Activated T-cell treated with anti-CD3 and anti-CD28 coated beads for 1 hour (primary cell): ENCODE results near the gene RBMS2.
"Not testable (repeated sequence)": the region's sequence is repeated elsewhere in the genome, so short reads cannot be mapped to it uniquely, and the experiment has no call there.

ENCODE experiments used
- DNase-seq: peaks from one replicate; pipeline ENCODE4 v3.0.0-alpha.2; 2020; ENCODE audit warnings: low read depth

Gene RBMS2

GRCh38 chr12:56521590-56522371 lies at the start of gene RBMS2:
TSS of gene RBMS2 (plus strand) at chr12:56521820. CDS start at chr12:56522024, 204 bp downstream.
- DNase-seq: peak; percentile 10

DNA sequence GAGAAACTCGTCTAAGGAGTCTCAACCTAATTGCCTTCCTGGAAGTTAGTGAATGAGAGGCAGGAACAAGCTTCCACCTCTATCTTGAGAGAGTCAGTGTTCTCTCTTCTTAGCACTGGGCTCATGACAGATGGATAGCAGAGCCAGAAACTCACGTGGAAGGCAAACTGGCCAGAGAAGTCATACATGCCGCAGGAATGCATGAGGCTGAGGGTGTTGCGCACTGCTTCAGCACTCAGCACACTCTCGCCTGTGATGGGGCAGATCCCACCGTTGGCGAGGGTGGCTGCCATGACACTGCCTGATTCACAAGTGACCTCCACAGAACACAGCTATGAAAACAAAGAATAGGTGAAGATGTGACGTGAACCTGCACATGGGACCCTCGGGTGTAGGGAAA lies 47.2 kb upstream of the RBMS2 start:
- DNase-seq: no peak

- DNase-seq: no peak
These were observed 45.5 kb upstream of the RBMS2 start for GRCh38 chr12:56476143-56476542.

DNA sequence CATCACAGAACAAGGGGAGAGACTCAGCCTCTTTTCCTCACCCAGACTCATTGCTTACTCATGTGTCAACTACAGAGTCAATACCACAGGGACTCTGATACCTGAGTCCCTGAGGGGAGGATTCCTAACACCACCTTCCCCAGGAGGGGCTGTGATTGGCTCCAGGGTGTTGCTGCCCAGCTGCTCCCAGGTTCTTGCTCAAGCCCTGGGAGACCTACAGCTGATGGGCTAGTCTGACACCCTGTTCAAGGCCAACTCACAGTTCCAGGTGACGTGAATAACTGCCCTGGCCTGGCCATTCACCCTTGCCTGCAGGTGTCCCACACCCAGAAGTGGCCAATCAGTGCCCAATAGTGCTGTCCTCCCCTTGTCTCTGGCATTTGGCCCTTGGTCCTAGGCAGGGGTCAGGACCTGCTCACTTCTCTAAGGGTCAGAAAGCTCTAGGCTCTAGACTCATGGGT lies 44.6 kb upstream of the RBMS2 start:
- no peak for DNase-seq

GRCh38 chr12:56477521-56478225 lies 43.9 kb upstream of the RBMS2 start:
- DNase-seq: no peak

DNA sequence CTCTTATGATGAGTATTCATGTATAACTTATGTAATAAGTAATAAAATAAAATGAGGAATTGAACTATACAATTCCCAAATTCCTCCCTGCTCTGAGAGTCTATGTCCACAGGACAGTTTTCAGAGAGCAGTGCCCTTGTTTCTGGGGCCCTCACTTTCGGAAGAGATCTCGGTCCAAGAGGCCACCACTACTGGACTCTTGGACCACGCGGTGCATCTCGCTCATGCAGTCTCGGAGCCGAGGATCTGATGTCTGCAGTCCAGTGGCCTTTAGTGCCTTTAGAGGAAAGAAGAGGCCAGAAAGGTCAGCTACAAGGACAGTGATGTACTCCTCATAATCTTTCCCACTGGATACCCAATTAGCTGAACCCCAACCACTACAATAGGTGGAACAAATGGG lies 42.0 kb upstream of the RBMS2 start:
- DNase-seq: no peak

- DNase-seq: no peak
These were observed 37.1 kb upstream of the RBMS2 start for GRCh38 chr12:56484566-56484965.

- no peak for DNase-seq
These were observed 34.9 kb upstream of the RBMS2 start for GRCh38 chr12:56486694-56487093.

DNA sequence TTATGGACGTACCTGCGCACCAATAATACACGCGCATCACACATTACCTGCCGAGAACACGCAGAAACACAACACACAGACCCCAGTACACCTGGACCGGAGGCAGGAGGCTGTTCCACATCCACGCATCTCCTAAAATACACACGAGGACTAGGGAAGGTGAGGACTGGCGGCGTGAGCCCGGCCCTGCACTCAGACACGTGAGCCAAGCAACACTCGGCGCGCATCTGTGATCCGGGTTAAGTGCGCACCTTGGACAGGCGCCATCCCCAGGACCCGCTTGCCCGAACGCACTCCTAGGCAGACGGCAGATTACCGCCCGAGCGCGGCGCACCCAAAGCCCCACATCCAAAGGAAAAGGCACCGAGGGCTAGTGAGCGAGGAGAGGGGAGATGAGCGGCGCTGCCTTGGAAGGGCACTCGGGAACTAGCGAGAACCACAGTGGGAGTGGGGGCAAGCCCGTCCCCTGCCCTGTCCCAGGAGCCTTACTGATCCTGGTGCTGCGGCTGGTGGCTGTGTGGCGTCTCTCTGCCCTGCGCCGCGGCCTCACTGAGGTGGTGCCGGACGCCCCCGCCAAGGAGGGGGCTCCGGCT lies 34.1 kb upstream of the RBMS2 start:
- peak; percentile 6 for DNase-seq

DNA sequence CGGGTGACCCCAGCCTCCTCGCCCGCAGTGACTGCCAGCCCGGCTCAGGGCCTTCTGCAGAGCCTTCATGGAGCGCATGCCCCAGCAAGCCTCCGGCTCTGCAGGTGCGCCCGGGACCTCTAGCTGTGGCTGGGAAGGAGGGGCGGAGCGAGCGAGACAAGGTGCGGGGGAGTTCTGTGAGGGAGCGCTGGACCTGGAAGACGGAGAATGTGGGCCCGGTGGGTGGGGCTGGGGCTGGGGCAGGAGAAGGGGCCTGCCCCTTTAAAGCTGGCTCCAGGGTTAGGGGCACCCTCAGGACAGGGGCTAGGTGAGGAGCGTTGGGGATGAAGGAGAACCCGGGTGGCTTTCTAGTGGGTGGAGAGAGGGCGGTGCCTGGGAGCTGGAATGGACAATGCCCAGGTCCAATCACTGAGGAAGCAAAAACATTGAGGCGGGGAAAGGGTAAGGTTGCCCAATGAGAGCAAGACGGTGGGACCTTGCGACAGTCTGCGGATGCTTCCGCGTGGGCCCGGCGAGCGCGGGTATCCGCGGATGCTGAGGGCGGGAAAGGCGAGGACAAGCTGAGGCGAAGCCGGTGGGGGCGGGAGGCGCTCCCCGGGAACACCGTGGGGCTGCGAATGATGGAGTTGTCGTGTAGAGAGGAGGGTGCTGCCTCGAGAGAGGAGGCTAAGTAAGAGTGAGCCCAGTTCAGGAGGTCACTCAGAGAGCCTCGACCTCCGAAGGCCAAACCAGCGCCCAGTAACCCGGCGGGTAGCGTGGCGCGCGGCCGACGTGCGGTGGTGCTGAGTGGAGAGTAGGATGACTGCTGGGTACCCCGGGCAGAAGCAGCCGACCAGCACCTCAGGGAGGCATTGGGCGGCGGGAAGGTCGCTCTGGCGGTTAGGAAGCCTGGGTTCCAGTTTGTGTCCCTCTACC lies 33.3 kb upstream of the RBMS2 start, which contains the start of gene GLS2:
TSS of gene GLS2 (minus strand) at position 121 of the 915 bp plus-strand sequence. CDS start at position 78, 43 bp downstream.
- peak; percentile 58 for DNase-seq

DNA sequence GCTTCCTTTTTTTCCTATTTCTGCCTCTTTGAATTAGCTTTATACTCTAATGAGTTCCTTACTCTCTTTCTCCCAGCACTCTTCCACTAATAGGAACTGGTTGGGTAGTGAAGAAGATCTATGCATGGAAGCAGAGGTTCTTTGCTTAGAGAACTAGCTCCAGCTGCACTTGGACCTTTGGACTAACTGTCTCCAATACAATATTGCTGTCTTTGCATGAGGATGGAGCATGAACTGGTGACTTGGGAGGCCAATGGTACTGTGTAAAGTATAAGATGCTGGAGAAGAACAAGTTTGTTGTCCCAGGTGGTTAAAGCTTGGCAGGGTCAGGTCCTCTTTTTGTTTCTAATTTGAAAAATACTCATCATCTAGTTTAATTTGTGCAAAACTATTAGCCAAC lies 31.3 kb upstream of the RBMS2 start:
- DNase-seq: no peak

GRCh38 chr12:56493409-56494105 lies 28.1 kb upstream of the RBMS2 start:
- not testable (repeated sequence) for DNase-seq

- not testable (repeated sequence) for DNase-seq
These were observed 27.6 kb upstream of the RBMS2 start for GRCh38 chr12:56494106-56494415.

- DNase-seq: not testable (repeated sequence)
These were observed 27.1 kb upstream of the RBMS2 start for GRCh38 chr12:56494481-56494880.

DNA sequence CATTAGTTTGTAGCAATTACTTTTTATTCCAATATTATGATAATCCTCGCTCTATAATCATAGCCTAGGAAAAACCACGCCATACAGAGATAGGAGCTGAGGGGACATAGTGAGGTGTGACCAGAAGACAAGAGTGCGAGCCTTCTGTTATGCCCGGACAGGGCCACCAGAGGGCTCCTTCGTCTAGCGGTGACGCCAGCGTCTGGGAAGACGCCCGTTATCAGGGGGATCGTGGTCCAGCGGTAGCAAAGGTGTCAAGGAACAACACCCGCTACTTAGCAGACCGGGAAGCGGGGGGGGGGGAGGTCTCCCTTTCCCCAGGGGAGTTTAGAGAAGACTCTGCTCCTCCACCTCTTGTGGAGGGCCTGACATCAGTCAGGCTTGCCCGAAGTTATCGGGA lies 24.9 kb upstream of the RBMS2 start:
- peak; percentile 48 for DNase-seq

- DNase-seq: not testable (repeated sequence)
These were observed 23.3 kb upstream of the RBMS2 start for GRCh38 chr12:56498126-56498902.

DNA sequence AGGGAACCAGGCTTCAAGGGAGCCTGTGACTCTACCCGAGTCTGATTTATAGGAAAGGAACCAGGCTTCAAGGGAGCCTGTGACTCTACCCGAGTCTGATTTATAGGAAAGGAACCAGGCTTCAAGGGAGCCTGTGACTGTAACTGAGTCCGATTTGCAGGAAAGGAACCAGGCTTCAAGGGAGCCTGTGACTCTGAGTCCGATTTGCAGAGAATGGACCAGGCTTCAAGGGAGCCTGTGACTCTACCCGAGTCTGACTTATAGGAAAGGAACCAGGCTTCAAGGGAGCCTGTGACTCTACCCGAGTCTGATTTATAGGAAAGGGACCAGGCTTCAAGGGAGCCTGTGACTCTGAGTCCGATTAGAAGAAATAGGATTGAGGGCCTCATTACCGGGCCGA lies 22.2 kb upstream of the RBMS2 start:
- not testable (repeated sequence) for DNase-seq

- not testable (repeated sequence) for DNase-seq
These were observed 21.7 kb upstream of the RBMS2 start for GRCh38 chr12:56499879-56500278.

- DNase-seq: no peak
These were observed 10.8 kb upstream of the RBMS2 start for GRCh38 chr12:56510786-56511185.

DNA sequence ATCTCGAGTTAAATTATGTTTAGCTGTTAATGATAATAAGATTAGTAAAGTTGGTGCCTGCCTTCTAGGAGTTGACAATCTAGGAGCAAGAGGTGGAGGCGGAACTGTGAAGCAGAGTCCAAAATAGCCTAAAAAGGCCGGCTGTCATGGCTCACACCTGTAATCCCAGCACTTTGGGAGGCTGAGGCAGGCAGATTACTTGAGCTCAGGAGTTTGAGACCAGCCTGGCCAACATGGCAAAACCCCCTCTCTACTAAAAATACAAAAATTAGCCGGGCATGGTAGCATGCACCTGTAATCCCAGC lies 7.7 kb upstream of the RBMS2 start:
- DNase-seq: not testable (repeated sequence)

DNA sequence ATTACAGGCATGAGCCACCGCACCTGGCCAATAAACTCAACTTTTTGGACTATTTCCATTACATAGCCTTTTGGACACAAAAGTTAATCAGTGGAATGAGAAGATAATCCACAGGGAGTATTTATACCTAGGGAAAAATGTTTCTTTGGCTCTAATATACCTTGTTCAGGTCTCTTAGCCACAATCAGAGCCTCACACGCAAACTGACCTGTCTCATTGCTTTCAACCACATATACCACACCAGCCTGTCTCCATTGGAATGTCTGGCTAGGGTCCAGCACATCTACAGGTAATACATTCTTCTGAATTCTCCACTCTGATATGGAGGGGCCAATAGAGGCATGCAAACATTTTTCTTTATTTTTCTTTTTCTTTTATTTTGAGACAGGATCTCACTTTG lies 3.8 kb upstream of the RBMS2 start:
- DNase-seq: no peak
